Sigmoid colon (tissue), 7 donors: Measurements from ENCODE around the gene TPST2. TPM values are rescaled to one million over a fixed set of nuclear protein-coding genes. Genes with fewer than 3 reads are reported as not detected.

Experiments
- DNase-seq: peaks from one replicate; pipeline ENCODE4 v3.0.0-alpha.2; 2019
- H3K27ac ChIP-seq, 4 donors: fragments of 200-600 bp; sonication (generic); one replicate each; pipeline ENCODE4 v1.5.1; 2016 to 2019; ENCODE audit warnings: mild to moderate bottlenecking in 1 of 4
- H3K27me3 ChIP-seq, 3 donors: fragments of 200-600 bp; sonication (generic); one replicate each; pipeline ENCODE4 v1.5.1; 2019; ENCODE audit warnings: mild to moderate bottlenecking in 1 of 3
- H3K36me3 ChIP-seq, 4 donors: fragments of 200-600 bp; sonication (generic); one replicate each; pipeline ENCODE4 v1.5.1; 2016 to 2019
- H3K4me1 ChIP-seq, 4 donors: fragments of 200-600 bp; sonication (generic); one replicate each; pipeline ENCODE4 v1.5.1; 2017 to 2019
- H3K4me3 ChIP-seq, 4 donors: fragments of 200-600 bp; sonication (generic); one replicate each; pipeline ENCODE4 v1.5.1; 2017 to 2019; ENCODE audit warnings: mild to moderate bottlenecking in 2 of 4, moderate library complexity in 1 of 4
- H3K9me3 ChIP-seq, 4 donors: fragments of 200-600 bp in 3 of 4; sonication (generic) in 3 of 4; one replicate each; pipeline versions ENCODE4 v1.5.1 to v1.6.1; 2013 to 2019
- EP300 ChIP-seq, 4 donors: sonication (generic); formaldehyde crosslinking; IDR thresholded peaks; one replicate each; pipeline ENCODE4 v1.6.1; 2017; ENCODE audit warnings: antibody characterized with exemption in 4 of 4
- POLR2A ChIP-seq, 2 donors: fragments of 450-650 bp; IDR thresholded peaks; one replicate each; pipeline ENCODE4 v1.6.1; 2016; ENCODE audit warnings: antibody characterized with exemption in 2 of 2, mild to moderate bottlenecking in 2 of 2, moderate library complexity in 2 of 2
- POLR2AphosphoS5 ChIP-seq, 4 donors: sonication (generic); formaldehyde crosslinking; IDR thresholded peaks; one replicate each; pipeline ENCODE4 v1.6.1; 2017; ENCODE audit warnings: antibody characterized with exemption in 4 of 4
- WGBS, 2 donors: extraction: QIAGEN DNeasy Blood & Tissue Kit; methylation state at CpG; one replicate each; pipeline ENCODE4 v1.1.7; 2013; 5-methylcytosine and 5-hydroxymethylcytosine counted together
- intact Hi-C: fragments of 100-400 bp; cut with DNase I; formaldehyde crosslinking; loops from one replicate; pipeline ENCODE4 v1.15.1; 2023
- polyA plus RNA-seq, 3 donors: library from polyadenylated mRNA; stranded (reverse); fragments of 200-250 nt; gene quantifications; one replicate each; pipeline ENCODE4 v1.2.3, GENCODE V29; 2013
- total RNA-seq, 4 donors: library from RNA; depleted of rRNA; stranded (reverse); fragments of >200 nt; gene quantifications; one replicate each; pipeline ENCODE4 v1.1.0, GENCODE V29; 2016
- TF ChIP-seq, protein P1 (sequence below), 4 experiments: fragments of 450-650 bp in 3 of 4; fragments of 200-600 bp in 1 of 4; IDR thresholded peaks; one replicate each; pipeline ENCODE4 v1.5.1; 2016 to 2019; ENCODE audit warnings: antibody characterized with exemption in 4 of 4, mild to moderate bottlenecking in 3 of 4, moderate library complexity in 2 of 4
- donor health status: healthy with polysubstance abuse.
- donor health status: Bipolar disorder and iron deficiency.
- donor health status: healthy.

Gene TPST2
- total and polyA plus RNA-seq, 7 donors = 5.1 to 24.3 (median 15.9) TPM

DNA sequence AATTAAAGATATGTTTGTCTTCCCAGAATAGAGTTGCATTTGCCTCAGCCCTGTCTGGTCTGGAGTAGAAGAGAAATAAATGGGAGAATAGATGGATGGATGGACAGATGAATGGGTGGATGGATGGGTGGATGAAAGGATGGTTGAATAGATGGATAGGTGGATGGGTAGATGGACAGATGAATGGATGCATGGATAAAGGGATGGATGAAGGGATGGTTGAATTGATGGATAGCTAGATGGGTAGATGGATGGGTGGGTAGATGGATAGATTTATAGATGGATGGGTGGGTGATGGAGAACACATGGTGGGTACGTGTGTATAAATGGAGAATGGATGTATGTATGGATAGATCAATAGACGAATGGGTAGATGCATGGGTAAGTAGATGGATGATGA lies 19.4 kb upstream of the TPST2 start:
- no peaks in the 10 kb centered on the region for H3K4me1 ChIP-seq
- intact Hi-C loops = no loop called here
- H3K9me3 ChIP-seq = no peaks in the 10 kb centered on the region

DNA sequence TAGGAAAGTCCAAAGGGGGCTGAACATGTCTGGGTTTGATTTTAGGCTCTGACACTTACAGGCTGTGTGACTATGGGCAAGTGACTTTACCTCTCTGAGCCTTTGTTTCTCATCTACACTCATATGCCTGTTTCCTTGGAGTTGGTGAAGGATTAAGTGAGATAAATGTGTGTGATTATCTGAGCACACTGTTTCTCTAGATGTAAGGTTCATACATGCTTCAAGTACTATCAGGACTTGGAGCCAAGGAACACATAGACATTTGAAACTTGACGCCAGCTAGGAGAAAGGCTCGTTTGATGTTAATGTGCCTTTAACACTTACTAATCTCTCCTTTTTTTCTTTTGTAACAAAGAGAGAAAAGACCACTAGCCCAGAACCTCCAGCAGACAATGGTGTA lies 18.2 kb upstream of the TPST2 start:
- H3K4me1 ChIP-seq = no peaks in the 10 kb centered on the region
- H3K27ac ChIP-seq = no peak overlapping the region
- no peak for DNase-seq
- intact Hi-C loops = no loop called here
- 40 to 61% methylated on average over 2 of the region's 2 CpGs for WGBS, 2 donors
- TF ChIP-seq EP300 (IDR thresholded peaks at IDR 0.05) = no peak
- no peak for TF ChIP-seq POLR2A (IDR thresholded peaks at IDR 0.05)
- no peak for TF ChIP-seq POLR2AphosphoS5 (IDR thresholded peaks at IDR 0.05)
- H3K36me3 ChIP-seq = no peaks in the 10 kb centered on the region
- peaks cover 0 to 11% (median 9%) of the 10 kb centered on the region in 3 donors for H3K27me3 ChIP-seq
- no peaks in the 10 kb centered on the region for H3K9me3 ChIP-seq
- no peak overlapping the region for H3K4me3 ChIP-seq

More for the DNA sequence above, 19.4 kb upstream of the TPST2 start:
- Histone ChIP-seq H3K36me3 (no peaks in the 10 kb centered on the region), H3K27me3 (peaks cover 0 to 13% (median 11%) of the 10 kb centered on the region in 3 donors), H3K27ac (no peak overlapping the region), H3K4me3 (no peak overlapping the region)
- DNase-seq = no peak
- TF ChIP-seq POLR2A (IDR thresholded peaks at IDR 0.05) (no peak), EP300 (IDR thresholded peaks at IDR 0.05) (no peak), POLR2AphosphoS5 (IDR thresholded peaks at IDR 0.05) (no peak)
- TF ChIP-seq, protein P1, sequence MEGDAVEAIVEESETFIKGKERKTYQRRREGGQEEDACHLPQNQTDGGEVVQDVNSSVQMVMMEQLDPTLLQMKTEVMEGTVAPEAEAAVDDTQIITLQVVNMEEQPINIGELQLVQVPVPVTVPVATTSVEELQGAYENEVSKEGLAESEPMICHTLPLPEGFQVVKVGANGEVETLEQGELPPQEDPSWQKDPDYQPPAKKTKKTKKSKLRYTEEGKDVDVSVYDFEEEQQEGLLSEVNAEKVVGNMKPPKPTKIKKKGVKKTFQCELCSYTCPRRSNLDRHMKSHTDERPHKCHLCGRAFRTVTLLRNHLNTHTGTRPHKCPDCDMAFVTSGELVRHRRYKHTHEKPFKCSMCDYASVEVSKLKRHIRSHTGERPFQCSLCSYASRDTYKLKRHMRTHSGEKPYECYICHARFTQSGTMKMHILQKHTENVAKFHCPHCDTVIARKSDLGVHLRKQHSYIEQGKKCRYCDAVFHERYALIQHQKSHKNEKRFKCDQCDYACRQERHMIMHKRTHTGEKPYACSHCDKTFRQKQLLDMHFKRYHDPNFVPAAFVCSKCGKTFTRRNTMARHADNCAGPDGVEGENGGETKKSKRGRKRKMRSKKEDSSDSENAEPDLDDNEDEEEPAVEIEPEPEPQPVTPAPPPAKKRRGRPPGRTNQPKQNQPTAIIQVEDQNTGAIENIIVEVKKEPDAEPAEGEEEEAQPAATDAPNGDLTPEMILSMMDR (IDR thresholded peaks at IDR 0.05) = no peak
- whole genome bisulfite sequencing, 2 donors = 89 to 90% methylated on average over 2 of the region's 2 CpGs

DNA sequence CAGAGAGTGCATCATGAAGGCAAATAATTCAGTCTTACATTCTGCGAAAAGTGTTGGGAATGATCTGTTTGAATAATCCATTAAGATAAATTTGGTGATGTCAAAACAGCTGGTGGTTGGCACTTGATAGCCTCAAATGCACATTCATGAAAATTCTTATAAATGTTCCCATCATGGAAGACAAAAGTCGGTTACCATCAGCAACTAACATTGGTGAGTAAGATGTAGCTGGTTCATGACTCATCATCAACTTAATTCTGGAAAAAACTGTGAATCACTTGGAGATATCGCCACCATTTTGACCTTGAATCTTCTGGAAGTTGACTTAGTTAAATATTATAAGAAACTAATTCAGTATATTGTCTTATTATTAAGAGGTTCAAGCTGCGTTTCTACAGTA lies 16.7 kb upstream of the TPST2 start:
- DNase-seq = no peak
- Histone ChIP-seq H3K27me3 (no peaks in the 10 kb centered on the region), H3K4me1 (no peaks in the 10 kb centered on the region), H3K4me3 (no peak overlapping the region), H3K36me3 (no peaks in the 10 kb centered on the region), H3K27ac (no peak overlapping the region), H3K9me3 (no peaks in the 10 kb centered on the region)
- WGBS, 2 donors = 78 to 90% methylated on average over 4 of the region's 4 CpGs
- intact Hi-C loops = no loop called here
- TF ChIP-seq POLR2AphosphoS5 (IDR thresholded peaks at IDR 0.05) (no peak), EP300 (IDR thresholded peaks at IDR 0.05) (no peak), POLR2A (IDR thresholded peaks at IDR 0.05) (no peak)
- TF ChIP-seq, protein P1 (IDR thresholded peaks at IDR 0.05) = no peak

DNA sequence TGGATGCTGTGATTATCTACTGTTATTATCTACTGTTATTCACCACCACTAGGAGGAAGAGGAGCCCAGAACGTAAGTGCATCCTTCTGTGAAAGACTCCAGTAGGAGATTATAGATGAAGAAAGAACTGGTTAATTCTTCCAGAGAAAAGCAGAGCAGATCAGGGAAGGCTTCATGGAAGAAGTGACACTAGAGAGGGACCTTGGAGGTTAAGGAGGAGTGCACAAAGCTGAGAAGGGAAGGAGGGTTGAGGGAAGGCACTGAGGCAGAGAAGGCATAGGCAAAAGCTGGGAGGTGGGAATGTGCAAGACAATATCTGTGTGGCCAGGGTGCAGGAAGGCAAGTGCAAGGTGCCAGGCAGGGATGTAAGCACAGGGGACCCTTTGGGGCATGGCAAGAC lies 14.4 kb upstream of the TPST2 start:
- 81 to 93% methylated on average over 1 of the region's 1 CpG for WGBS, 2 donors
- H3K27me3 ChIP-seq = peaks cover 0 to 6% (median 0%) of the 10 kb centered on the region in 3 donors
- H3K4me3 ChIP-seq = no peak overlapping the region
- intact Hi-C loops = no loop called here
- no peaks in the 10 kb centered on the region for H3K9me3 ChIP-seq
- no peak overlapping the region for H3K27ac ChIP-seq
- no peak for TF ChIP-seq POLR2A (IDR thresholded peaks at IDR 0.05)
- no peak for TF ChIP-seq EP300 (IDR thresholded peaks at IDR 0.05)
- no peak for TF ChIP-seq POLR2AphosphoS5 (IDR thresholded peaks at IDR 0.05)
- TF ChIP-seq, protein P1 (IDR thresholded peaks at IDR 0.05) = no peak
- no peaks in the 10 kb centered on the region for H3K36me3 ChIP-seq
- H3K4me1 ChIP-seq = no peaks in the 10 kb centered on the region
- no peak for DNase-seq

DNA sequence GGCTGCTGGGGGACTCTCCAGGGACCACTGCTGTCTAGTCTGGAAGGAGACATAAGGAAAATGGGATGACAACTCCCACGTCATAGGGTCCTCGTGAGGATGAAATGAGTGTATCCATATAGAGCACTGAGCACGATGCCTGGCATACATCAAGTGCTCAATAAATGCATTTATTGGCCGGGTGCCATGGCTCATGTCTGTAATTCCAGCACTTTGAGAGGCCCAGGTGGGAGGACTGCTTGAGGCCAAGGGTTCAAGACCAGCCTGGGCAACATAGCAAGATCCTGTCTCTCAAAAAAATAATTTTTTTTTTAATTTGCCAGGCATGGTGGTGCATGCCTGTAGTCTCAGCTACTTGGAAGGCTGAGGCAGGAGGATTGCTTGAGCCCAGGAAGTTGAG lies 12.2 kb upstream of the TPST2 start:
- Histone ChIP-seq H3K9me3 (no peaks in the 10 kb centered on the region), H3K36me3 (no peaks in the 10 kb centered on the region), H3K27me3 (peaks cover 0 to 6% (median 0%) of the 10 kb centered on the region in 3 donors), H3K4me3 (no peak overlapping the region), H3K4me1 (no peaks in the 10 kb centered on the region), H3K27ac (no peak overlapping the region)
- intact Hi-C loops = no loop called here
- 81 to 89% methylated on average over 4 of the region's 4 CpGs for WGBS, 2 donors
- DNase-seq = no peak
- TF ChIP-seq, protein P1 (IDR thresholded peaks at IDR 0.05) = no peak
- no peak for TF ChIP-seq POLR2A (IDR thresholded peaks at IDR 0.05)
- TF ChIP-seq POLR2AphosphoS5 (IDR thresholded peaks at IDR 0.05) = no peak
- no peak for TF ChIP-seq EP300 (IDR thresholded peaks at IDR 0.05)
